NCI-H1048 (cell line): Measurements from ENCODE around the gene RALGAPA1.
"Not testable (repeated sequence)": the region's sequence is repeated elsewhere in the genome, so short reads cannot be mapped to it uniquely, and the experiment has no call there.

Experiments used
- DNase-seq: peaks from one replicate; lab custom pipeline; 2025; lab: John Stamatoyannopoulos, UW

The RALGAPA1 gene

GRCh38 chr14:35761922-35762321 lies 47.2 kb downstream of the RALGAPA1 start:
- no peak for DNase-seq

DNA sequence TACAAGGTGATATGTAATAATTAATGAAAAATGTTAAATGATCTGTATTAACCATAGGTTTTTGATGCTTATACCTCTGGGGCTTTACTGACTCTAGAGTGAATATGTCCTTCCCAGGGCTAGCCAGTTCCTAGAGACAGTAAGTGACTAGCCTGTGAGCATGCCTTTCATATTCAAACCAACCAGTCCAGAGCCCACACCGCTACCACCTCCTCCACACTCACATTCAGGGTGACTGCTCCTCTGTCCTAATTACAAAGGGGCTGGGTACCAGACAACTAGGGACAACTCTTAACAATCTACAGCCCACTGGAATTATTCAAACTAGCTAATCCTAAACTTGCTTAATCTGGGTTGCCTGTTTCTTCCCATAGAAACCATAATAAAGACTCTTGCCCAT lies 49.0 kb downstream of the RALGAPA1 start:
- no peak for DNase-seq

GRCh38 chr14:35758523-35759129 lies 50.5 kb downstream of the RALGAPA1 start:
- no peak for DNase-seq

- DNase-seq: no peak
Measured at GRCh38 chr14:35754671-35755070, 54.4 kb downstream of the RALGAPA1 start.

DNA sequence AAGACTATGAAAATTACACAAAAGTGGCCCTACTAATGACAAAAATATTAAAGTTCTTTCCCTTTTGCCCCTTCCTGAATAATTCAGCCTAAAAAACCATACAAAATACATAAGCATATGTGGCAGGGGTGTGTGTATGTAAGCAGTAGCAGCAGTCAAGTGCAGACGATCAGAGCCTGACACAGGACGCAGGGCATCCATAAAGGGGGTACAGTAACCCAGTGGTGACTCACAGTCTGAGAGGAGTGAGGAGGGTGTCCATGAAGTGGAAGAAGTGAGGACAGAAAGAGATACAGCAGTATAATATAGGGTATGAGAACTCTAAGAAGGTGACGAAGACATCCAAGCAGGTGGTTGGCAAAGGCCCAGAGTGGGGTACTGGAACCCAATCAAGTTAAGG lies 56.7 kb downstream of the RALGAPA1 start:
- no peak for DNase-seq

DNA sequence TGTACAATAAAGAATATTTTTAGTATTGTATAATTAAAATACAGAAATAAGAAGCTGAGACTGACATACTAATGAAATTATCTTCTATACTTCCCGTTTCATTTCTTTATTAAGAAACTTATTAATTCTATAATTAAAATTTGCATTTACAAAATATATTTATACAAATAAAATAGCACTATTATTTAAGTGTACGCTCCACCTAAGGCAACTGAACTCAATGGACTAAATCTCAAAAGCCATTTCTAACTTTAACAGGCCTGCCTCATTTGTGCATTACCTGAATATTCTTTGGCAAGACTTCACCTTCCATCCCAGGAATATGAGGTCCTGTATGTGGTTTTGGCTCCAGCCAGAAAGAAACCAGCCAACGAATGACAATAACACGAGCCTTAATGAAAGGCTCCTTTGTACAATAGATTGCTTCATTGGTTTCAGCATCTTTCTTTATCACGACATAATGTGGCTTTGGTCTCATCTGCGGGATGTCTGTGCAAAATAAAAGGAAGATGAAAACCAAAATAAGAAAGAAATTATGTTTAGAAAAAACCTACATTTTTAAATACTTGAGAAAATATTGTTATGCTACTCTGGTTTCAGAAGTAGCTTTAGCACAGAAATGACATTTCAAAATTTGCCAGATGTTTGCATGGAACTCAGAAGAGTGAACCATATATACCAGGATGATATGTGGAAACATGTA lies 58.7 kb downstream of the RALGAPA1 start:
- no peak for DNase-seq

DNA sequence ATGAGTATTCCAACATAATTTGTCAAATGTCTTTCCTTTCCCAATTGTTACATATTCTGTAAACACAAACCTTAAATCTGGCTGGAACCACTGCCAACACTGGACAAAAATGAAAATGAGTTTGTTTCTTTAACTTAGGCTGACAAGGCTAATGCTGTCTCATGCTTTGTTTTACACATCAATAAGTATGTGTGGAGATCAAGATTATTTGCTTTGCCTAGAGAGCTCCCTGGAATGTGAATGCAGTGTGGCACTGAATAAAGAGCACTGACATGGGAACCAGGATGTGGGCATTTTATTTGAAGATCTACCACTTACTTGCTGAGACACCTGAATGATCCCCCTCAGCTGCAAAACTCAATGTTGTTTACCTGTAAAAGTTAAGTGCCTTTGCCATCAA lies 61.7 kb downstream of the RALGAPA1 start:
- DNase-seq: no peak

- DNase-seq: no peak
Measured at GRCh38 chr14:35742442-35742841, 66.7 kb downstream of the RALGAPA1 start.

DNA sequence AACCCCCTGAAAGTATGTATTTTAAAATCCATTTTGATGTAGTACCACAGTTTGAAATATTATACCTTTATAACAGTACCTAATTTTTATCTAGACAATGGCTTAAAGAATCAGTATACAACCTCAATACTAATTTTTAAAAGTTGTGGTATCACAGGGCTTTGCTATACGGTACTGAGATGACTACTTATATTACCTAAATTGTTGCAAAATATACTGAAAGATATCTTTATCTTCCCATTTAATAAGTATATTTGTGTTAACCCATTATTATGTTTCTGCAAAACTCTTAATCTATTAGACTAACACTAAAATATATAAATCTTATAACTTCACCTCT lies 67.1 kb downstream of the RALGAPA1 start:
- DNase-seq: no peak

DNA sequence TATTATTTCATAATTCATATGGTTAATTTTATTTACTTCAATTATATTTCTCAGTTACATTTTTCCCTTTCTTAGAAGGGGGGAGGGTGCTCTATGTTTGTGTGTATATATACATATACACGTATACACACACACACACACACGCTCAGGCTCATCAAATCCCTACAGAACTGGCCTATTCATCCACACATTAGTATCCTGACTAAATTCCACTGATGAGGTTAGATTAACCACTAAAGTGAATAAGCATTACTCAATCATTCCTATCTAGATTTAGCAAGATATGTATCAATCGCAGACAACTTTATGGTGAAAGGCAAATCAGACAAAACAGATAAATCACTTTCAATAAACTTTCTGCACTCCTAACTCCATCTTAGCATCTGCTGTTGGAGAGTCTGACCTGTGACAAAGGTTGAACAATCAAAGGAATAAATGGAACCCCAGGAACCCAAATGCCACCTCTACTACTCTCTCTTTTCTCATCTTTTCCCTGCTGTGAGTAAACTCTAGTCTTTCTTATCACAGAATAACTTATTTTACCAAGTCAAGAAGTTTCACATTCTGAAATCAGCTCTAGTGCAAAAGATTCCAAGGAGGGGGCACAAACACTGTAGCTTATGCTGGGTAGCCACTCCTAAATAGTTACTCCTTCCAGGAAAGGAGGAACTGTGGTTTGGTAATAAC lies 67.6 kb downstream of the RALGAPA1 start:
- DNase-seq: no peak

DNA sequence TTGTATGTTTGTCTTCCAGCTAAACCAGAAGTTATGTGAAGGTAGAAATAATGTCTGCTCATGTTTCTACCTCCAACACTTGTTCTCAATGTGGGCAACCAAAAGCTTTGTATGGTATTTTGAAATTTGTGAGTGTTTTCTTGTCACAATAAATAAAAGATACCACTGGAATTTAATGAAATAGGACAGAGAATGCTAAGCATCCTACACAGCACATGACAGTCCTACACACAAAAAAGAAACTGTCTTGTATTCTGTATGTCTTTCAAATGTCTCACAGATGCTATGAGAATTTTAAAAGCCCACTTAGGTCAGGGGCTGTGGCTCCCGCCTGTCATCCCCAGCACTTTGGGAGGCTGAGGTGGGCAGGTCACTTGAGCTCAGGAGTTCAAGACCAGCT lies 68.9 kb downstream of the RALGAPA1 start:
- DNase-seq: no peak

GRCh38 chr14:35735163-35735562 lies 73.9 kb downstream of the RALGAPA1 start:
- not testable (repeated sequence) for DNase-seq

DNA sequence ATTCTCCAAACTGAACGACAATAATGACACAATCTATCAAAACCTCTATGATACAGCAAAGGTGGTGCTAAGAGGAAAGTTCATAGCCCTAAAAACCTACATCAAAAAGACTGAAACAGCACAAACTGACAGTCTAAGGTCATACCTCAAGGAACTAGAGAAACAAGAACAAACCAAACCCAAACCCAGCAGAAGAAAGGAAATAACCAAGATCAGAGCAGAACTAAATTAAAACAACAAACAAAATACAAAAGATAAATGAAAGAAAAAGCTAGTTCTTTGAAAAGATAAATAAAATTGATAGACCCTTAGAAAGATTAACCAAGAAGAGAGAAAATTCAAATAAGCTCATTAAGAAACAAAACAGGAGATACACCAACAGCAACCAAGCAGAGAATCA lies 75.6 kb downstream of the RALGAPA1 start:
- not testable (repeated sequence) for DNase-seq

DNA sequence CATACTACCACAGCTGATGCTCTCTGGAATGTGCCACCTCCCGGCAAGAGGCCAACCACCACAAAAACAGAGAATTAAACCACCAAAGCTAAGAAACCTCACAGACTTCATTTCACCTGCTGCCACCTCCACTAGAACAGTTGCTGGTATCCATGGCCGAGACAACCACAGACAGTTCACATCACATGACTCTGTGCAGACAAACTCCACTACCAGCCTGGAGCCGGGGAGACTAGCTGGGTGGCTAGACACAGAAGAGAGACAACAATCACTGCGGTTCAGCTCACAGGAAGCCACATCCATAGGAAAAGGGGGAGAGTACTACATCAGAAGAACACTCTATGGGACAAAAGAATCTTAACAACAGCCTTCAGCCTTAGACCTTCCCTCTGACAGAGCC lies 78.2 kb downstream of the RALGAPA1 start:
- DNase-seq: no peak

- no peak for DNase-seq
Measured at GRCh38 chr14:35727764-35728163, 81.3 kb downstream of the RALGAPA1 start.

DNA sequence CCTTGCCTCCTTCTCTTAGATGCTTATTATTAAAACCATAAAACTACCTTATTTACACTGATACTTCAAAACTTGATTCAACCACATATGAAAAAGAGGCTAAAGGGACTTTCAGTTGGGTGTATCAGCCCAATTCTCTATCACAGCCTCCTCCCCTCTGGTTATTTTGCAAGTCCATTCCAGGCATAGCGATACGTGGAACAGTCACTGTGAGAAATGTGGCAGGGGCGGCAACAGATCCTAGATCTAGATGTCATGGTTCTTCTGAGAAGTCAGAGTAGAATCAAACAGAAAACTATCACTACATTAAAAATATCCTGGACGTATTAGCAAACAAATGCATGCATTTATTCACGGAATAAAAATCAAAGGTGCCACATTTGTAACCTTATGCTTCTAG lies 83.2 kb downstream of the RALGAPA1 start:
- no peak for DNase-seq

DNA sequence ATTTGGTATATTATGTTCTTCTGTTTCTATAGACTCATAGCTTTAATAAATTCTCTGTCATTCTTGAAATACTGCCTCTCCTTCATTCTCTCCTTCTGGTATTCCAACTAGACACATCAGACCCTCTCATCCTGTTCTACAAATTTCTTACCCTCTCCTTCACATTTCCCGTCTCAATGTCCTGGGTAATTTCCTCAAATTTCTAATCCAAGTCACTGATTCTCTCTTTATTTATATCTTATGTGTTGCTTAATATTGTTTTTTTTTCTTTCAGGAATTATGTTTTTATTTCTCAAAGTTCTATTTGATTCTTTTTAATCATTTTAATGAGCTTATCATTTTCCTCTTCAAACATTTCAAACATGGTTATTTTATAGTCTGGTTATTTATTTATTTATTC lies 94.0 kb downstream of the RALGAPA1 start:
- DNase-seq: no peak

- no peak for DNase-seq
Measured at GRCh38 chr14:35712466-35712865, 96.6 kb downstream of the RALGAPA1 start.

DNA sequence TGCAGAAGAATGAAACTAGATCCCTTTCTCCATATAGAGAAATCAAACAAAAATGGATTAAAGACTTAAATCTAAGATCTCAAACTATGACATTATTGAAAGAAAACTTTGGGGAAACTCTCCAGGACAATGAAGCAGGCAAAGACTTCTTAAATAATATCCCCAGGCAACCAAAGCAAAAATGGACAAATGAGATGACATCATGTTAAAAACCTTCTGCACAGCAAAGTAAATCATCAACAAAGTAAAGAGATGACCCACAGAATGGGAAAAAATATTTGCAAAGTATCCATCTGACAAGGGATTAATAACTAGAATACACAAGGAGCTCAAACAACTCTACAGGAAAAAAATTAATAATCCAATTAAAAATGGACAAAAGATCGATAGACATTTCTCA lies 101.0 kb downstream of the RALGAPA1 start:
- DNase-seq: no peak

- DNase-seq: no peak
Measured at GRCh38 chr14:35705636-35706035, 103.5 kb downstream of the RALGAPA1 start.

GRCh38 chr14:35704793-35705493 lies 104.2 kb downstream of the RALGAPA1 start:
- DNase-seq: no peak

- DNase-seq: no peak
Measured at GRCh38 chr14:35701531-35701930, 107.6 kb downstream of the RALGAPA1 start.
